HG03039 (cell line): Measurements from ENCODE around the gene ERVFRD-1.
A peak's percentile ranks its signal among the peaks of the same experiment; 100 is the strongest.
"Not testable (repeated sequence)": the region's sequence is repeated elsewhere in the genome, so short reads cannot be mapped to it uniquely, and the experiment has no call there.

Source experiments
- ATAC-seq: cut with Tn5 transposase; IDR thresholded peaks from one replicate; pipeline ENCODE4 v1.9.1; 2021; ENCODE audit warnings: mild to moderate bottlenecking, moderate library complexity; ENCODE audit not compliant: unreplicated experiment

The ERVFRD-1 gene

DNA sequence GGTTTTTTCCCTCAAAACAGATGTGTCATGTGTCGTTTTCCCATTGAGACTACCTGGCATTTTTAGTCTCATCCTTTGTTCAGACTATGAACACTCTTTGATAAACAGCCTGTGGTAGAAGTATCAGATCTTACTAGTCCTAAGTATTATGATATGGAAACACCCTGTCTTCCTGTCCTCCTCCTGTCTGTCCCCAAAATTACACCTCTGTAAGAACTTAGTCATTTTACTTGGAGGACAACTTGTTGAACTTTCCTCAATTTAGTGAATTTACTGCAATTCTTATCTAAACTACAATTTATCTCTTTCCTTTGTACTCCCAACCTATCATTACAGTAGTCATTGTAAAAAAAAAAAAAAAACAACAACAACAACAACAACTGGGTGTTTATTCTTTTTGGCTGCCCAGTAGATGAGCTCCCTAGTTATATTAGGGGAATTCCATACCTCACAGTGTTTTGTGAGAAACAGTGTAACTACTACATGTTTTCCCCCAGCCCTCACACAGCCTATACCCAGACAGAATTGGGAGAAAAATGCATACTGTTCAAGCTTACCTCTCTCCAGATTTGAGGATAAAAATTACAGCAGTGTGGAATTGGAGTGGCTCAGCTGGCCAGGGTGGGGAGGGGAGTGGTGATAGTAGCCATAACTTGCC is 18.5 kb upstream of the ERVFRD-1 start:
- ATAC-seq, result no peak

DNA sequence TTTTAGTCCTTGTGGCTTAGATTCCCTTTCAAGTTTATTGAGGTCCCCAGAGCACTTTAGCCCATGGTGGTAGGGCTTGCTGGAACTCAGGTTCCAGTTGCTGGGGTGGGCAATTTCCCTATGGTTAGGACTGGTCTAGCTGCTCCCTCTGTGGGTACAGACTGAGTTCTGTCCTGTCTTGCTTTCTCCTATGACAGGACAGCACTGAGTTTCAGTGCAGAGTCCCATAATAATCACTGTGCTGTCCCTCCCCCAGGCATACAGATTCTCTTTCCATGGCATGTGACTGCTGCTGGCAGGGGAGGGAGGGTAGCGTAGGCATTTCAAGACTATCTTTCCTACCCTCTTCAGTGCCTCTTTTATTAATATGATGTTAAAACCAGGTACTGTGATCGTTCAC is 17.1 kb upstream of the ERVFRD-1 start:
- no peak for ATAC-seq

DNA sequence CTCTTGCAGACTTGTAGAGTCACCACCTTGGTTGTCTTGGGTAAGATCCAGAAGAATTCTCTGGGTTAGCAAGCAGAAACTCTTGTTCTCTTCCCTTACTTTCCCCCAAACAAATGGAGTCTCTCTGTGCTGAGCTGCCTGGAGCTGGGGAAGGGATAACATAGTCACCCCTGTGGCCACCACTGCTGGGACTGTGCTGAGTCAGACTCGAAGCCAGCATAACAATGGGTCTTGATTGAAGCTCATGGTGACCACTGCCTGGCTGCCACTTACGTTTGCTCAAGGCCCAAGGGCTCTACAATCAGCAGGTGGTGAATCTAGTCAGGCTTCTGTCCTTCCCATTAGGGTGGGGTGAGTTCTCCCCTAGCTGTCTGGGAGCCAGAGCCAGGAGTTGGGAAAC is 15.4 kb upstream of the ERVFRD-1 start:
- no peak for ATAC-seq

DNA sequence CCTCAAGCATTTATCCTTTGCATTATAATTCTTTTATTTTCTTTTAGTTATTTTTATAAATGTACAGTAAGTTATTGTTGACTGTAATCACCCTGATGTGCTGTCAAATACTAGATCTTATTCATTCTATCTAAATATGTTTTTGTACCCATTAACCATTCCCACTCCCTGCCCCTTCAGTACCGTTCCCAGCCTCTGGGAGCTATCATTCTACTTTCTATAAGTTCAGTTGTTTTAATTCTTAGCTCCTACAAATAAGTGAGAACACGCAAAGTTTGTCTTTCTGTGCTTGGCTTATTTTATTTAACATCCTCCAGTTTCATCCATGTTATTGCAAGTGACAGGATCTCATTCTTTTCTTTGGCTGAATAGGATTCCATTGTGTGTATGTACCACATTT is 12.5 kb upstream of the ERVFRD-1 start:
- no peak for ATAC-seq

DNA sequence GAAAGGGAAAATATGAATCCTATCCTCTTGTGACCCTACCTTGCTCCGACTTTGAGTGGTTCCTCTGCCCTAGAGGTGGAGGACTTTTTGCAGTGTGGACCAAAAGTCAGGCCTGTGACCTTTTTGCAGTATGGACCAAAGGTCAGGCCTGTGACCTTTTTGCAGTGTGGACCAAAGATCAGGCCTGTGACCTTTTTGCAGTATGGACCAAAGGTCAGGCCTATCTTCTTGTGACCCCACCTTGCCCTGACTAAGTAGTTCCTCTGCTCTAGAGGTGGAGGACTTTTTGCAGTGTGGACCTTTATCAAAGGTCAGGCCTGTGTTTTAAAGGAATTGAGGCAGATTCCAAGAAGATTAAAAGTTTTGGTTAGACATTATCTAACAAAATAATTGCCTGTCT is 10.9 kb upstream of the ERVFRD-1 start:
- ATAC-seq, result no peak

DNA sequence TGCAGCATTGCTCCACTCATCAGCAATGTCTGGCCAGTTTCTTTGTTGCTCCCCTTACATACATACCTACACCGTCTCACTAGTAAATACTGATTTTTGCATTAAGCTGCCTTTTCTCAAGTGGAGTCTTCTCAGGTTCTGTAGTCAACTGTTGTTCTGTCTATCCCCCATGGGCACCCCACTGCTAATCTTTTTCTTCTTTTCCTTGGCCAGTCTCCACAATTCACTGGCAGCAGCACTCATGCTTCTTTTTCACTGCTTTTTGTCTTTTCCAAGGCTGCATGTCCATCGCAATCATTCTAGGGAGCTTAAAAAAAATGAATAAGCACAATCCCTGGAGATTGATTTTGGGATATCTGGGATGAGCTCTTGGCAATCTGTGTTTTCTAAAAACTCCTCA is 10.3 kb upstream of the ERVFRD-1 start:
- no peak for ATAC-seq

DNA sequence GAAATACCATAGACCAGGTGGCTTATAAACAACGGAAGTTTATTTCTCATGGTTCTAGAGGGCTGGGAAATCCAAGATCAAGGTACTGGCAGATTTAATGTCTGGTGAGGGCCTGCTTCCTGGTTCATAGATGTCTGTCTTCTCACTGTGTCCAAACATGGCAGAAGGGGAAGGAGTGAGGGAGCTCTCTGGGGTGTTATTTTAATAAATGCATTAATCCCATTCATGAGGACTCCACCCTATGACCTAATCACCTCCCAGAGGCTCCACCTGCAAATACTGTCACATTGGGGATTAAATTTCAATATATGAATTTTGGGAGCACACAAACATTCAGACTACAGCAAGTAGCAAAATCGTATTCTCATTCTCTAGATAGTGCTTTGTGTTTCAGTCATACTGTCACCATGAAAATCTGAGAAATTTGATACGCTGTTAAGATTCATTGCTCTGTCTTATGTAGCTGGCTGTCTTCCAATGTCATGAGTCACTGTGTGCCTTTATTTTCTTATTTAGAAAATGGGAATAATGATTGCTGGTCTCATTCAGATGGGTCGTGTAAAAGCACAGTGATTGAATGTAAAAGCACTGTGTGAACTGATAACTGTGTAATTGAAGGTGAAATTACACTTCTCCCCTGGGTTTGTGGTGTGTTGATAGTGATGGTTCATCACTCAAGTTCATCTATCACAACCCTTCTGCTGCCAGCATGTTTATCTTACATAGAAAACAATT is 8.9 kb upstream of the ERVFRD-1 start:
- ATAC-seq, result no peak

DNA sequence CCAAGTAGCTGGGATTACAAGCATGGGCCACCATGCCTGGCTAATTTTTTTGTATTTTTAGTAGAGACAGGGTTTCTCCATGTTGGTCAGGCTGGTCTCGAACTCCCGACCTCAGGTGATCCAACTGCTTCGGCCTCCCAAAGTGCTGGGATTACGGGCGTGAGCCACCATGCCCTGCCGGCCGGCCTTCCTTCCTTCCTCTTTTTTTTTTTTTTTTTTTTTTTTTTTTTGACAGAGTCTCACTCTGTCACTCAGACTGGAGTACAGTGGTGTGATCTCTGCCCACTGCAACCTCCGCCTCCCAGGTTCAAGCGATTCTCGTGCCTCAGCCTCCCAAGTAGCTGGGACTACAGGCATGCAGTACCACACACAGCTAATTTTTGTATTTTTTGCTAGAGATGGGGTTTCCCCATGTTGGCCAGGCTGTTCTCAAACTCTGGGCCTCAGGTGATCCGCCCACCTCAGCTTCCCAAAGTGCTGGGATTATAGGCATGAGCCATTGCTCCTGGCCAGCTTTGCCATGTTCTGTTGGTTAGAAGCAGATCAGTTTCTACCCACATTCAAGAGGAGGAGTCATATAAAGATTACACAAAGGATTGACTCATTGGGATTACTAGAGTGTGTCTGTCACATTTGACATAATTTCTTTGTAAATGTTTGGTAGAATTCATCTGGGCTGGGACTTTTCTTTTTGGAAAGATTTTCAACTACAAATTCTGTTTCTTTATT is 4.4 kb upstream of the ERVFRD-1 start:
- ATAC-seq, result not testable (repeated sequence)

DNA sequence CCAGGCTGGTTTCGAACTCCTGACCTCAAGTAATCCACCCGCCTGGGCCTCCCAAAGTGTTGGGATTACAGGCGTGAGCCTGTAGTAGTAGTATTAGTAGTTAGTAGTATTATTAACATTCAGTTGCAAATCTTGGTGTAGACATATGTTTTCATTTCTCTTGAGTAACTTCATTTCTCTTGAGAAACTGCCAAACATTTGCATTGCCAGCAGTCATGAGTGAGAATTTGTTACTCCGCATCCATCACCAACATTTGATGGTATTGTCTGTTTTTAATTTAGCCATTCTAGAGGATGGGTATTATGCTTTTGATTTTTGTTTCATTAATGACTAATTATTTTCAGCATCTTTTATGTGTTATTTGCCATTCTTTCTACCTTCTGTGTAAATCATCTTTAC is 1.5 kb upstream of the ERVFRD-1 start:
- no peak for ATAC-seq

DNA sequence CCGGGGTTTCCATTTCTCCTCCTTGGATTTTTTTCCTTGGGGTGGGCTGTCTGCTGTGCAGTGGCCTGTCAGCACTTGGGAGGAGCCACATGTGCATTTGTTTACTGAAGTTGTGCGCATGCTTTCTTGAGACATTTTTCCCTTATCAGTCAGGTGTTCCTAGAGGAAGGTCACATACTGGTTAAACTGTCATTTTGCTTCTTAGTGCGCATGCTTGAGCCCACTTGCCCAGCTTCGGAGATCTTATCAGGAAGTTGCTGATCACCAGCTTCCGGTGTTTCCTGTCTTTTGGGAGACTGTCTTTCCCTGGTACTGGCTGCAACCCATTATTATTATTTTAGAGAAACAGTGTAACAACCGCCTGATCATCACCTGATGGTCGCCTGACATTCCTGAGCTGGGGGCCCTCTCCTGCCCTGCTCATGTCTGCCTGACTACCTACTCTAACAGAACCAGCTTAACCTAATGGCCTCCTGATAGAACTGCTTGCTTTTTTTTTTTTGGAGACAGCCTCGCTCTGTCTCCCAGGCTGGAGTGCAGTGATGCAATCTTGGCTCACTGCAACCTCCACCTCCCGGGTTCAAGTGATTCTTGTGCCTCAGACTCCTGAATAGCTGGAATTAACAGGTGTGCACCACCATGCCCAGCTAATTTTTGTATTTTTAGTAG is 378 bp upstream of the ERVFRD-1 start:
- no peak for ATAC-seq

DNA sequence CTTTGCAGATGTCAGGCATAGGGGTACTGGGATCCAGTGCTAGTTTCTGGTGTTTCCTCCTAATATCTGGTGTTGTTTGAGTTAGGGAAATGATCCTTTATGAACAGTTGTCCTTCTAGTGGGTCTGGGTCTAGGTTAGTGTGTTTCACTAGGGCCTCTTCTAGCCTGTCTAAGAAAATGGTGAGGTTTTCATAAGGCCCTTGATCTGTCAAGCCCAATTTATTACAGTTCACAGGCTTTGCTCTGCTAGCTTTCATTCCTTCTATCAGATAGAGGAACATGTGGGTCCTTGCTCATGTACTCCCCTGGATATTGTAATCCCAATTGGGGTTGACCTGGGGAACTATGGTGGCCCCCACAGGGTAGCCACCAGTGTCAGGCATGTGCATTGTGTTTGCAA is 2.8 kb downstream of the ERVFRD-1 start:
- no peak for ATAC-seq

DNA sequence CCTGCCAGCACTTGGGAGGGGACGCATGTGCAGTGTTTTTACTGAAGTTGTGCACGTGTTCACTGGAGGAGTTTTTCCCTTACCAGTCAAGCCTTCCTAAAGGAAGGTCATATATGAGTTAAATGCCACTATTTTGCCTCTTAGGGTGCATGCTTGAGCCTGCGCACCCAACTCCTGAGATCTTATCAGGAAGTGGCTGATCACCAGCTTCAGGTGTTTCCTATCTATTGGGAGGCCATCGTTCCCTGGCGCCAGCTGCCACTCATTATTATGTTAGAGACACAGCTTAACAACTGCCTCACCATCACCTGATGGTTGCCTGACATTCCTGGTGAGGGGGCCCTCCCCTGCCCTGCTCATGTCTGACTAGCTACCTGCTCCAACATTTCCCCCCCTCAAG is 8.5 kb downstream of the ERVFRD-1 start:
- no peak for ATAC-seq

DNA sequence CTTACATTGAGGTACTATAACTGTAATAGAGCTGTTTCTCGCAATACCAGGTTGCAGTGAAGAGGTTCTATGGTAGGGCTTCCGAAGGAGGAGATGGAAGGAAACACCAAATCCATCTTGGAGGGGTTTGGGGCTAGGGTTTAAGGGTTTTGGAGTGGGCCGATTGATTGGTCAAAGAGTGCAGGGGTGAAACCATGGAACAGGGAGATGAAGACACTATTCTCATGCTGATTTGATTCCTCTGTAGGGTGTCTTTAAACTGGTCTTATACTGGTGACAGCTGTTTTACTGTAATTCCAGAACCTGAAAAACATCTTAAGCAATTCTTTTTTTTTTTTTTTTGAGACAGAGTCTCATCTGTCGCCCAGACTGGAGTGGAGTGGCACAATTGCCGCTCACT is 10.1 kb downstream of the ERVFRD-1 start:
- ATAC-seq, result no peak

DNA sequence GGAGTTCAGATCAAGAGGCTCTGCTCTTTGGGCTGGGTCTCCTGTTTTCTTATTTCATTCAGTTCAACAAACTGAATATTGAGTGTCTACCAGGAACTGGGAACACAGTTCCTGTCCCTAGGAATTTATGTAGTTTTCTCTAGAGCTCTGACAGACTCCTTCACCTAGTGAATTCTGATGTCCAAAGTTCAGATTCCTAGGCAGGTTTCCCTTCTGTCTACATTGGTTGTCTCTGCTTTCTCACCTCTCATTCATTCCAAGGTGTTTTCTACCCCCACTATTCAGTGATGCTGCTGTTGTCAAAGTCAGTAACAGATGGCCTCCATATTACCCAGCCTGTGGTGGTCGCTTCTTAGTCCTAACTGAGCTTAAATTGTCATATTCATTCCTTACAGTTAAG is 13.5 kb downstream of the ERVFRD-1 start:
- no peak for ATAC-seq

DNA sequence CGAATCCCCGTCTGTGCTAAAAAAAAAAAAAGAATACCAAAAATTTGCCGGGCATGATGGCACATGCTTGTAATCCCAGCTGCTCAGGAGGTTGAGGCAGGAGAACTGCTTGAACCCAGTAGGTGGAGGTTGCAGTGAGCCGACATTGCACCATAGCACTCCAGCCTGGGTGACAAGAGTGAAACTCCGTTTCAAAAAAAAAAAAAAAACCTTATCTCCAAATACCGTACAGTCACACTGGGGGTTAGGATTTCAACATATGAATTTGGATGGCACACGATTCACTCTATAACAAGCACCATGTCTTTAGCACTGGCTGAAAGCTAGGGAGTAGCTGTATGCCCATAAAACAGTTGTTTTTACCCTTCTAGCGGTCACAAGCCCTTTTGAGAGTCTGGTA is 14.0 kb downstream of the ERVFRD-1 start:
- no peak for ATAC-seq

DNA sequence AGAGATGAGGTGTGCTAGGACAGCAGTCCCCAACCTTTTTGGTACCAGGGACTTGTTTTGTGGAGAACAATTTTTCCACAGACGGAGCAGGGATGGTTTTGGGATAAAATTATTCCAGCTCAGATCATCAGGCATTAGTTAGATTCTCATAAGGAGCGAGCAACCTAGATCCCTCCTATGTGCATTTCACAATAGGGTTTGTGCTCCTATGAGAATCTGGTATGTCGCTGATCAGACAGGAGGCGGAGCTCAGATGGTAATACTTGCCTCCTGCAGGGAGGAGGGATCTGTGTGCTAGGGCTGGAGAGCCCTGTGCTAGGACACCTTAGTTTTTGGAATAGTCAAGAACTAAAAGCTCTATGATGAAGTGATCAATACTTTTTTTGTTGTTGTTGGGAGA is 15.4 kb downstream of the ERVFRD-1 start:
- no peak for ATAC-seq

DNA sequence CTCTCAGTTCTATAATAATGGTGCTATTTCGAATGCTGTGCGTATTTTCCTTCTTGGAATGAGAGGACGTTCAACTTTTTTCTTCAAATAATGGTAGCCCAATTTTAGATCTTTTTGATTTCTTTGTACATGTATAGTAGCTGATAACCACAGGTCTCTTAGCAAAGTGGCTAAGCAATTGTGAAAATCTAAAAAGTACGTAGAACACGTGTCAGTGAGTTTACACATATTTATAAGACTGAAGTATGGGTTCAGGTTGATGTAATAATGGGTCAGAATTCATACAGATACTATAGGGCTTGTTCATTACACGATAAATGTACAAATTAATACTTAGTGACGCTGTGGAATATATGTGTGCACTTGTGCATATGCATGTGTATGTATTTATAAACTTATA is 16.6 kb downstream of the ERVFRD-1 start:
- ATAC-seq, result no peak

DNA sequence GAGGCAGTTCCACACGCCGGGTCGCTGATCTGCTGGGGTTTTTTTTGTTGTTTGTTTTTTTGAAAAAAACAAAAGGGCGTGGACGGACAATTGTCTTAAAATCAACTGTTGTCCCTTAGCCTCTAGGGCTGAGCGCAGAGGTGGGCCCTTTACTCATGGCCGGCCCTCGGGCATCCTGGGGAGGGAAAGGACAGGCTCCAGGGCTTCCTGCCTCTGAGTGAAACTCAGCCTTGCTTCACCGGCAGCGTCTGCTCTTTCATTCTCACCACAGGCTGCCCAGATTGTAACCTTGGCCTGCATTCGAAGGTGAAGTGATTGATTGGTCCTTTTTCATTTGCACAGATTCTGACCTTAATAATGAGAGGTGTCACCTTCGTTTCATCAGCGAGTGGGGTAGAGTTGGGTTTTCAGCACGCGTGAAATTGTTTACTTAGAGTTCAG is 17.1 kb downstream of the ERVFRD-1 start:
- ATAC-seq, result peak; percentile 17

DNA sequence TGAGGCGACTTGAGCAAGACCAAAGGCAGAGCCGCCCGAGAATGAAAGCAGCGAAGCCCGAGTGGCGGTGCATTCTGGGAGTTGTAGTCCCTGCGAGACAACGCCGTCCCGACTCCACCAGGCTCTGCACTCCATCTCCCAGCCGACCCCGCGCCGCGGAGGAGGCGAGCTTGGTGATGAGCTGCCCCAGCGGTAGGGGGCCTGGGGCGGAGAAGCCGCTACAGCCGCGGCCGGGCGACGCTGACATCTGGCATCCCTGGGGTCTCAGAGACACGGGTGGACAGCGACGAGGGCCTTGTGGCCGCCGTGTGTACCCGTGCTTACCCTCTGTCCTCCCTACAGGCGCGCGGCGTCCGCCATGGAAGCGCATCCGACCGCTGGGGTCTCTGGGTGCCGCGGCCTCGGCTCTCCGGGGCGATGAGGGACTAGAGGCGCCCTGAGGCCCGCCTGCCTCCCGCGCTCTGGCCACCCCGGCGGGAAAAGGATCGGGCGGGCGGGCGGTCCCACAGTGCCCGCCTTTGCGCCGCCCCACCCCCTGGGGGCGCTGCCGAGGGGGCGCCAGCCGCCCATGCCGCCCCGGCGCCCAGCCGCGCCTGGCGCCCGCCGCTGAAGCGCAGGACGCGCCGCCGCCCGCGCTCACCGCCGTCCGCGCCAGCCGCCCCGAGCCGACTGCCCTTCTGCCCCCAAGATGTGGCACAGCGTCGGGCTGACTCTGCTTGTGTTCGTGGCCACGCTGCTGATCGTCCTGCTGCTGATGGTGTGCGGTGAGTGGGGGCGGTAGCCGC is 17.7 kb downstream of the ERVFRD-1 start, which contains the start of gene SMIM13:
SMIM13 (plus strand) TSS at position 209 of the 785 bp plus-strand sequence; CDS start at position 689, 480 bp downstream.
- peak; percentile 92 for ATAC-seq

DNA sequence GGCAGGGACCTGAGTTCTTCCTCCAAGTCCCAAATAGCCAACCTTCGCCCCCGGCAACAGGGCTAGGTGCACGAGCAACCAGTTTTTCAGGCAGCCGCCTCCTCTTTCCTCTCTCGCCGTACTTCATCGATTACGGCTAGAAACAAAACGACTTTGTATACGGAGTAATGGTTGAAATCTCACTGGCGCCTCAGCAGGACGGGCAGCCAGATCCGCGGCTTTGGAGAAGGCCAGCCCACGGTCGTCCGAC is 18.2 kb downstream of the ERVFRD-1 start:
- peak; percentile 17 for ATAC-seq
